Measurements from ENCODE around the gene BRF1. TPM values are rescaled to one million over a fixed set of nuclear protein-coding genes. Genes with fewer than 3 reads are reported as not detected.
"Not testable (repeated sequence)": the region's sequence is repeated elsewhere in the genome, so short reads cannot be mapped to it uniquely, and the experiment has no call there.

The BRF1 gene
- total RNA-seq, 4 donors from 2014 or later = 25.2 to 35.6 (median 30.9) TPM

- H3K9me3 ChIP-seq = no peaks in the 10 kb centered on the region
- H3K4me3 ChIP-seq = no peak overlapping the region
- no peaks in the 10 kb centered on the region for H3K27me3 ChIP-seq
- 93 to 96% methylated on average over 3 to 12 of the region's 26 CpGs for WGBS, 2 donors (ENCODE audit: low coverage in 1 of 2)
- H3K4me1 ChIP-seq = peaks cover 0 to 90% (median 25%) of the 10 kb centered on the region in 3 donors
- no peak overlapping the region for H3K27ac ChIP-seq
- no peak for ATAC-seq
- H3K36me3 ChIP-seq = no peaks in the 10 kb centered on the region
- TF ChIP-seq EP300 (IDR thresholded peaks at IDR 0.05) = no peak
- no peak for TF ChIP-seq CTCF (IDR thresholded peaks at IDR 0.05)
- no peak for TF ChIP-seq POLR2A (IDR thresholded peaks at IDR 0.05)
- TF ChIP-seq POLR2AphosphoS5 (IDR thresholded peaks at IDR 0.05) = no peak
Observed at GRCh38 chr14:105336477-105337287, 35.9 kb upstream of the BRF1 start.

GRCh38 chr14:105335735-105336476 is 35.1 kb upstream of the BRF1 start:
- Histone ChIP-seq H3K4me3 (no peak overlapping the region), H3K36me3 (no peaks in the 10 kb centered on the region), H3K27ac (no peak overlapping the region), H3K4me1 (peaks cover 0 to 89% (median 19%) of the 10 kb centered on the region in 3 donors), H3K9me3 (no peaks in the 10 kb centered on the region), H3K27me3 (no peaks in the 10 kb centered on the region)
- ATAC-seq = no peak
- no CpG with 5 or more reads among the region's 33 CpGs for WGBS, 2 donors (ENCODE audit: low coverage in 1 of 2)
- TF ChIP-seq EP300 (IDR thresholded peaks at IDR 0.05) (no peak), CTCF (IDR thresholded peaks at IDR 0.05) (no peak), POLR2AphosphoS5 (IDR thresholded peaks at IDR 0.05) (no peak), POLR2A (IDR thresholded peaks at IDR 0.05) (no peak)

- not testable (repeated sequence) for H3K27ac ChIP-seq, H3K9me3 ChIP-seq, H3K4me3 ChIP-seq, ATAC-seq, H3K27me3 ChIP-seq, H3K36me3 ChIP-seq
- no CpG with 5 or more reads among the region's 22 CpGs for WGBS, 2 donors (ENCODE audit: low coverage in 1 of 2)
- H3K4me1 ChIP-seq = peaks cover 0 to 89% (median 16%) of the 10 kb centered on the region in 3 donors
Observed at GRCh38 chr14:105335231-105335542, 34.4 kb upstream of the BRF1 start.

GRCh38 chr14:105334383-105335230 is 33.8 kb upstream of the BRF1 start:
- Histone ChIP-seq H3K36me3 (no peaks in the 10 kb centered on the region), H3K27ac (no peak overlapping the region), H3K9me3 (no peaks in the 10 kb centered on the region), H3K27me3 (no peaks in the 10 kb centered on the region), H3K4me3 (no peak overlapping the region), H3K4me1 (peaks cover 0 to 89% (median 19%) of the 10 kb centered on the region in 3 donors)
- no CpG with 5 or more reads among the region's 17 CpGs for WGBS, 2 donors (ENCODE audit: low coverage in 1 of 2)
- ATAC-seq = no peak
- TF ChIP-seq EP300 (IDR thresholded peaks at IDR 0.05) (no peak), POLR2A (IDR thresholded peaks at IDR 0.05) (no peak), CTCF (IDR thresholded peaks at IDR 0.05) (no peak), POLR2AphosphoS5 (IDR thresholded peaks at IDR 0.05) (no peak)
